A673 (cell line): ENCODE results near the gene HPF1.
A peak's percentile ranks its signal among the peaks of the same experiment; 100 is the strongest.

Experiments
- EZH2 ChIP-seq: fragments of 200-600 bp; sonication (generic); IDR thresholded peaks from 2 replicates; pipeline ENCODE4 v1.6.1; 2017; ENCODE audit warnings: borderline replicate concordance, low read depth, mild to moderate bottlenecking, mixed read lengths, antibody characterized with exemption, low read length; ENCODE audit not compliant: poor library complexity, severe bottlenecking
- TF ChIP-seq, protein P1 (sequence below): fragments of 300-800, 200-600 bp; sonication (generic); conservative IDR thresholded peaks from 2 replicates; pipeline ENCODE4 v1.5.1; 2017; ENCODE audit warnings: low read depth, mild to moderate bottlenecking, antibody characterized with exemption, low read length, moderate library complexity, mixed read lengths

DNA sequence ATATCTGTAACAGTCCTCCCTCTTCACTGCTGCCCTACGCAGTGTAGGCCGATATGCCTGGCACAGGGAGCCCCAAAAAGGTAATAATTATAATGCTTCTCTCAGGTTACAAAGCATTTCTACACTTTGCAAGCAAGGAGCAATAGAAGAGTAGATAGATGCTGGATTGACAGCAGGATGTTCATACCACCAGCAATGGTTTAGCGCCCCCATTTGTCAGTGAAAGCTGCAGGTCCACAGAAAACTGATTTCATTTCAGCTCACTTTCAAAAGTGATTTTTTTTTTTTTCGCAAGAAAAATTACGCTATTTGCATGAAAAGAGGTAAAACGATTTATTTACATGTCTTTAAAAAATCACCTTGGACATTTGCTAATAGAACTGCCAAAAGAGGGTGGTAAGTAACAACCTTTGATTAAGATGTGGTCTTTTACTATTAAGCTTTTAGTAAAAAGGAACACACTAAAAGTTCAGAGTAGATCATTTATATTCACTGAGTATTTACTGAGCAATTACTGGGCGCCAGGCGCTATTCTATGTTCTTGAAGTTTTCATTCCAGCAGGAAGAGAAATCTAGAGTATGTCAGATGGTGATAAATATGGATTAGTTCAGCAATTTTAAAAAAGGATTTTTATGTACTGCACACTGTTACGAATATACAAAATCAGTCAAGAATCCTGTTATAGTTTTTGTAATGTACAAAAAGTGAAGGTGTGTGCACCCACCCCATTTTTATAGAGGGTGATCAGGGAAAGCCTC lies 34.4 kb downstream of the HPF1 start:
- TF ChIP-seq, protein P1, sequence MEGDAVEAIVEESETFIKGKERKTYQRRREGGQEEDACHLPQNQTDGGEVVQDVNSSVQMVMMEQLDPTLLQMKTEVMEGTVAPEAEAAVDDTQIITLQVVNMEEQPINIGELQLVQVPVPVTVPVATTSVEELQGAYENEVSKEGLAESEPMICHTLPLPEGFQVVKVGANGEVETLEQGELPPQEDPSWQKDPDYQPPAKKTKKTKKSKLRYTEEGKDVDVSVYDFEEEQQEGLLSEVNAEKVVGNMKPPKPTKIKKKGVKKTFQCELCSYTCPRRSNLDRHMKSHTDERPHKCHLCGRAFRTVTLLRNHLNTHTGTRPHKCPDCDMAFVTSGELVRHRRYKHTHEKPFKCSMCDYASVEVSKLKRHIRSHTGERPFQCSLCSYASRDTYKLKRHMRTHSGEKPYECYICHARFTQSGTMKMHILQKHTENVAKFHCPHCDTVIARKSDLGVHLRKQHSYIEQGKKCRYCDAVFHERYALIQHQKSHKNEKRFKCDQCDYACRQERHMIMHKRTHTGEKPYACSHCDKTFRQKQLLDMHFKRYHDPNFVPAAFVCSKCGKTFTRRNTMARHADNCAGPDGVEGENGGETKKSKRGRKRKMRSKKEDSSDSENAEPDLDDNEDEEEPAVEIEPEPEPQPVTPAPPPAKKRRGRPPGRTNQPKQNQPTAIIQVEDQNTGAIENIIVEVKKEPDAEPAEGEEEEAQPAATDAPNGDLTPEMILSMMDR: peak; percentile 65
- no peak for TF ChIP-seq EZH2
